ENCODE measurements around the gene CDC5L. TPM values are rescaled to one million over a fixed set of nuclear protein-coding genes. Genes with fewer than 3 reads are reported as not detected.

The CDC5L gene
- total and polyA plus RNA-seq, 3 experiments from 2014 or later, result 14.9 to 29.9 (median 27.4) TPM

GRCh38 chr6:44377971-44378370 is 9.5 kb upstream of the CDC5L start:
- CTCF ChIA-PET, result no interaction called here

GRCh38 chr6:44381739-44382138 is 5.8 kb upstream of the CDC5L start:
- Histone ChIP-seq H3K9me3 (ENCODE audit: low read length) (no peaks in the 10 kb centered on the region), H3K27me3 (ENCODE audit: insufficient read depth, low read length, poor library complexity, severe bottlenecking) (no peaks in the 10 kb centered on the region), H3K36me3 (ENCODE audit: insufficient read depth, low read length) (no peaks in the 10 kb centered on the region), H3K4me1 (ENCODE audit: insufficient read depth, low read length) (no peaks in the 10 kb centered on the region), H3K4me3 (ENCODE audit: low read length) (no peak overlapping the region), H3K27ac (ENCODE audit: low read depth, low read length) (no peak overlapping the region)
- Mint-ChIP-seq H3K27me3 (peaks cover 2 to 3% of the 10 kb centered on the region in 2 donors), H3K4me3 (no peak overlapping the region), H3K36me3 (peaks cover 0 to 4% (median 0%) of the 10 kb centered on the region in 3 donors), H3K9me3 (peaks cover 0 to 2% (median 0%) of the 10 kb centered on the region in 5 donors), H3K4me1 (peaks cover 4 to 5% (median 5%) of the 10 kb centered on the region in 3 donors), H3K27ac (no peak overlapping the region)
- no peak for DNase-seq
- CTCF ChIA-PET, result no interaction called here
- POLR2A ChIA-PET, result no interaction called here

More at GRCh38 chr6:44377971-44378370, 9.5 kb upstream of the CDC5L start:
- DNase-seq, result no peak
- Mint-ChIP-seq H3K36me3 (peaks cover 0 to 4% (median 0%) of the 10 kb centered on the region in 3 donors), H3K9me3 (peaks cover 0 to 5% (median 0%) of the 10 kb centered on the region in 5 donors), H3K4me1 (no peaks in the 10 kb centered on the region), H3K4me3 (no peak overlapping the region), H3K27ac (no peak overlapping the region), H3K27me3 (peaks cover 6 to 19% of the 10 kb centered on the region in 2 donors)
- H3K9me3 ChIP-seq (ENCODE audit: low read length), result no peaks in the 10 kb centered on the region
- H3K4me1 ChIP-seq (ENCODE audit: insufficient read depth, low read length), result no peaks in the 10 kb centered on the region
- POLR2A ChIA-PET, result no interaction called here
- no peaks in the 10 kb centered on the region for H3K36me3 ChIP-seq (ENCODE audit: insufficient read depth, low read length)
- H3K4me3 ChIP-seq (ENCODE audit: low read length), result no peak overlapping the region
- no peak overlapping the region for H3K27ac ChIP-seq (ENCODE audit: low read depth, low read length)
- H3K27me3 ChIP-seq (ENCODE audit: insufficient read depth, low read length, poor library complexity, severe bottlenecking), result no peaks in the 10 kb centered on the region

- Mint-ChIP-seq H3K27ac (peak overlapping the region; percentile 87 to 99 (median 97)), H3K4me1 (peaks cover 38 to 41% (median 41%) of the 10 kb centered on the region in 3 donors), H3K9me3 (no peaks in the 10 kb centered on the region), H3K36me3 (peaks cover 0 to 26% (median under 1%) of the 10 kb centered on the region in 3 donors), H3K27me3 (peaks cover 0 to 3% of the 10 kb centered on the region in 2 donors), H3K4me3 (peak overlapping the region; percentile 95 to 99 (median 96))
- peaks cover 24% of the 10 kb centered on the region for H3K4me1 ChIP-seq (ENCODE audit: insufficient read depth, low read length)
- H3K4me3 ChIP-seq (ENCODE audit: low read length), result peak overlapping the region; percentile 97
- H3K27me3 ChIP-seq (ENCODE audit: insufficient read depth, low read length, poor library complexity, severe bottlenecking), result no peaks in the 10 kb centered on the region
- no peaks in the 10 kb centered on the region for H3K36me3 ChIP-seq (ENCODE audit: insufficient read depth, low read length)
- no peaks in the 10 kb centered on the region for H3K9me3 ChIP-seq (ENCODE audit: low read length)
- peak overlapping the region; percentile 96 for H3K27ac ChIP-seq (ENCODE audit: low read depth, low read length)
- CTCF ChIA-PET, result interaction anchor here (1.1 to 1.5 kb wide), 3 partner anchors 13 to 118 kb away, joined by 3 to 4 read pairs (median 4); no protein-coding TSS in a partner anchor
- DNase-seq, result no peak
- POLR2A ChIA-PET, result interaction anchor here (0.7 to 1.0 kb wide), 2 partner anchors 11 to 1460 kb away, joined by 3 to 6 read pairs; no protein-coding TSS in a partner anchor
Measured at GRCh38 chr6:44386364-44386928, 1.1 kb upstream of the CDC5L start.

GRCh38 chr6:44386929-44387345 is 569 bp upstream of the CDC5L start:
- H3K4me3 ChIP-seq (ENCODE audit: low read length), result peak overlapping the region; percentile 97
- DNase-seq, result peak in 1 of 5 donors; percentile 2
- no peaks in the 10 kb centered on the region for H3K27me3 ChIP-seq (ENCODE audit: insufficient read depth, low read length, poor library complexity, severe bottlenecking)
- CTCF ChIA-PET, result interaction anchor here (0.8 to 1.5 kb wide), 5 partner anchors 11 to 119 kb away, joined by 3 to 4 read pairs (median 4); no protein-coding TSS in a partner anchor
- no peaks in the 10 kb centered on the region for H3K9me3 ChIP-seq (ENCODE audit: low read length)
- H3K9me3 Mint-ChIP-seq, result no peaks in the 10 kb centered on the region
- POLR2A ChIA-PET, result interaction anchor here (0.7 to 1.0 kb wide), 3 partner anchors 11 to 1459 kb away, joined by 3 to 6 read pairs (median 4); partner anchors contain the start of gene HSP90AB1
- H3K4me1 Mint-ChIP-seq, result peaks cover 40 to 46% (median 41%) of the 10 kb centered on the region in 3 donors
- peak overlapping the region; percentile 96 for H3K27ac ChIP-seq (ENCODE audit: low read depth, low read length)
- peak overlapping the region; percentile 95 to 99 (median 96) for H3K4me3 Mint-ChIP-seq
- H3K27me3 Mint-ChIP-seq, result no peaks in the 10 kb centered on the region
- peaks cover 0 to 30% (median 5%) of the 10 kb centered on the region in 3 donors for H3K36me3 Mint-ChIP-seq
- H3K27ac Mint-ChIP-seq, result peak overlapping the region; percentile 87 to 99 (median 97)
- peaks cover 24% of the 10 kb centered on the region for H3K4me1 ChIP-seq (ENCODE audit: insufficient read depth, low read length)
- peaks cover 5% of the 10 kb centered on the region for H3K36me3 ChIP-seq (ENCODE audit: insufficient read depth, low read length)

- Mint-ChIP-seq H3K27me3 (no peaks in the 10 kb centered on the region), H3K36me3 (peaks cover 0 to 42% (median 12%) of the 10 kb centered on the region in 3 donors), H3K27ac (peak overlapping the region; percentile 66 to 98 (median 92)), H3K9me3 (no peaks in the 10 kb centered on the region), H3K4me3 (peak overlapping the region; percentile 95 to 99 (median 96)), H3K4me1 (peaks cover 41 to 48% (median 43%) of the 10 kb centered on the region in 3 donors)
- no peaks in the 10 kb centered on the region for H3K27me3 ChIP-seq (ENCODE audit: insufficient read depth, low read length, poor library complexity, severe bottlenecking)
- ChIA-PET CTCF (interaction anchor here (0.8 to 1.5 kb wide), 2 partner anchors 18 to 21 kb away, joined by 3 read pairs; no protein-coding TSS in a partner anchor), POLR2A (no interaction called here)
- DNase-seq, result no peak
- peak overlapping the region; percentile 96 for H3K27ac ChIP-seq (ENCODE audit: low read depth, low read length)
- no peaks in the 10 kb centered on the region for H3K9me3 ChIP-seq (ENCODE audit: low read length)
- H3K4me1 ChIP-seq (ENCODE audit: insufficient read depth, low read length), result peaks cover 24% of the 10 kb centered on the region
- H3K36me3 ChIP-seq (ENCODE audit: insufficient read depth, low read length), result peaks cover 14% of the 10 kb centered on the region
- peak overlapping the region; percentile 97 for H3K4me3 ChIP-seq (ENCODE audit: low read length)
Measured at GRCh38 chr6:44388135-44388487, 605 bp downstream of the CDC5L start.

- no peaks in the 10 kb centered on the region for H3K27me3 ChIP-seq (ENCODE audit: insufficient read depth, low read length, poor library complexity, severe bottlenecking)
- Mint-ChIP-seq H3K36me3 (peaks cover 0 to 50% (median 12%) of the 10 kb centered on the region in 3 donors), H3K4me3 (peak overlapping the region; percentile 95 to 99 (median 96)), H3K9me3 (no peaks in the 10 kb centered on the region), H3K4me1 (peaks cover 41 to 50% (median 43%) of the 10 kb centered on the region in 3 donors), H3K27me3 (no peaks in the 10 kb centered on the region), H3K27ac (peak overlapping the region in 7 of 8 donors; percentile 78 to 97 (median 92))
- peaks cover 24% of the 10 kb centered on the region for H3K4me1 ChIP-seq (ENCODE audit: insufficient read depth, low read length)
- ChIA-PET CTCF (no interaction called here), POLR2A (no interaction called here)
- no peaks in the 10 kb centered on the region for H3K9me3 ChIP-seq (ENCODE audit: low read length)
- peaks cover 22% of the 10 kb centered on the region for H3K36me3 ChIP-seq (ENCODE audit: insufficient read depth, low read length)
- H3K27ac ChIP-seq (ENCODE audit: low read depth, low read length), result peak overlapping the region; percentile 51
- no peak for DNase-seq
- peak overlapping the region; percentile 92 for H3K4me3 ChIP-seq (ENCODE audit: low read length)
Measured at GRCh38 chr6:44388887-44389286, 1.4 kb downstream of the CDC5L start.

- POLR2A ChIA-PET, result no interaction called here
- peaks cover 46 to 58% (median 52%) of the 10 kb centered on the region in 3 donors for H3K4me1 Mint-ChIP-seq
- peaks cover 0 to 61% (median 15%) of the 10 kb centered on the region in 3 donors for H3K36me3 Mint-ChIP-seq
- Histone ChIP-seq H3K27ac (ENCODE audit: low read depth, low read length) (no peak overlapping the region), H3K27me3 (ENCODE audit: insufficient read depth, low read length, poor library complexity, severe bottlenecking) (no peaks in the 10 kb centered on the region), H3K9me3 (ENCODE audit: low read length) (no peaks in the 10 kb centered on the region), H3K4me1 (ENCODE audit: insufficient read depth, low read length) (peaks cover 24% of the 10 kb centered on the region), H3K36me3 (ENCODE audit: insufficient read depth, low read length) (peaks cover 29% of the 10 kb centered on the region), H3K4me3 (ENCODE audit: low read length) (no peak overlapping the region)
- CTCF ChIA-PET, result interaction anchor here (1.0 kb wide), 1 partner anchor 11 kb away, joined by 3 read pairs; no protein-coding TSS in a partner anchor
- DNase-seq, result no peak
- no peaks in the 10 kb centered on the region for H3K27me3 Mint-ChIP-seq
- peak overlapping the region in 3 of 7 donors; percentile 49 to 98 (median 95) for H3K4me3 Mint-ChIP-seq
- no peaks in the 10 kb centered on the region for H3K9me3 Mint-ChIP-seq
- peak overlapping the region in 2 of 8 donors; percentile 13 to 21 for H3K27ac Mint-ChIP-seq
Measured at GRCh38 chr6:44390158-44390683, 2.7 kb downstream of the CDC5L start.

- Histone ChIP-seq H3K27me3 (ENCODE audit: insufficient read depth, low read length, poor library complexity, severe bottlenecking) (no peaks in the 10 kb centered on the region), H3K9me3 (ENCODE audit: low read length) (no peaks in the 10 kb centered on the region), H3K27ac (ENCODE audit: low read depth, low read length) (no peak overlapping the region), H3K4me3 (ENCODE audit: low read length) (no peak overlapping the region), H3K36me3 (ENCODE audit: insufficient read depth, low read length) (peaks cover 59% of the 10 kb centered on the region), H3K4me1 (ENCODE audit: insufficient read depth, low read length) (peaks cover under 1% of the 10 kb centered on the region)
- Mint-ChIP-seq H3K27me3 (no peaks in the 10 kb centered on the region), H3K27ac (no peak overlapping the region), H3K4me1 (peaks cover 32 to 62% (median 42%) of the 10 kb centered on the region in 3 donors), H3K9me3 (no peaks in the 10 kb centered on the region), H3K36me3 (peaks cover under 1 to 88% (median 30%) of the 10 kb centered on the region in 3 donors), H3K4me3 (no peak overlapping the region)
- DNase-seq, result no peak
- POLR2A ChIA-PET, result no interaction called here
- CTCF ChIA-PET, result no interaction called here
Measured at GRCh38 chr6:44395501-44395900, 8.0 kb downstream of the CDC5L start.
